Activated CD4-positive, alpha-beta T cell treated with anti-CD3 and anti-CD28 coated beads, Interleukin-2, amount 50 U/mL, for 24 hours (primary cell): ENCODE measurements around the gene JMJD7.

Experiments used
- DNase-seq, 2 donors: peaks; one replicate each; pipeline ENCODE4 v3.0.0-alpha.2; 2020; ENCODE audit warnings: low read depth in 1 of 2, low spot score in 1 of 2

JMJD7 gene

DNA sequence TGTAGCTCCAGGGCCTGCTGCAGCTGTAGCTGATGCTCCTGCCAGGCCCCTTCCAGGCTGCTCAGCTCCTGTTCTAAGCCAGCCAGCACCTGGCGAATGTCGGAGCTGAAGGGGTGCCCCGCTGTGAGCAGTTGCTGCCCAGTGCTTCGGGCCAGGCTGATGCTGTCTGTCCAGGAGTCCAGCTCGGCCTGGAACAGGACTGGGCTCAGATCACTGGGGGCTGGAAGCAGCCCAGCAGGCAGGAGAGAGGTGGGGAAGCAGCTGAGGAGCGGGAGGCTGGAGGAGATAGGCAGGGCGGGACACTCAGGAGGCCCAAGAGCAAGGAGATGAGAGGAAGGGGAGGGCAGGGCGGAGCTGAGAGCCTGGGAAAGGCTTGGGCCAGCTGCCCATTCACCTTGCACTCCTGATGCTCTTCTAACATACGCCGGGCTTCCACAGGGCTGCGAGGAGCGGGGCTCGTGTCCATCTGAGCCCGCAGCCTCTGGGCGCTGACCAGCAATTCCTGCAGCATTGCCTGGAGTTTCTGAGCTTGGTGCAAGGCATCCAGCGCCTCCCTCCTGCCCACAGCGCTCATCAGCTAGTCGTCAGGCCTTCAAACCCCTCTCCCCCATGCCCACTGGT, 34.0 kb downstream of the JMJD7 start:
- no peak for DNase-seq

DNA sequence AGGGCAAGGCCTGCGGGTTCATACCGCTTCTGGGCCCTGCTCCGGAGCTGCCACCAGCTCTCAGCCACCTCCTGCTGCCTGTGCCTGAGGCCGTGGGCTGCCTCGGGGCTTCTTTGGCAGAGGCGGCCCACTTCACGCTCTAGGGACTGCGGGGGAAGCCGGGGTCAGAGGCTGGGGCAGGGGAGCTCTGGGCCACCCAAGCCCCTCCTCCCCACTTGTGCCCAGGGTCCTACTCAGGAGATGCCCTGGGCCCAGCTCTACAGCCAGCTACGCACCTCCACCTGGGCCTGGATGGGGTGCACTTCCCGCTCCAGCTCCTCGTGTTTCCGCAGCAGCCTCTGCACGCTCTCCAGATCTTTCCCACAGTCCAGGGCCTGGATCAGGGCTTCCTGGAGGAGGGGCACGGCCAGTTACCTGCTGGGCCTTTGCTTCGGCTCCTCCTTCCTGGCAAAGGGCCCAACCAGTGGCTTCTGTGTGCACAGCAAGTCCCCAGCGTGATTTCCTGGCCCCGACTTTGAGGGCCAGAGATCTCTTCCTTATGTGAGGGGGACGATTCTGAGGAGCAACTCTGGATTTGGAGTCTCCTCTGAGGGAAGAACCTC, 34.7 kb downstream of the JMJD7 start:
- DNase-seq = no peak

- DNase-seq = no peak
Measured at GRCh38 chr15:41865490-41866055, 37.7 kb downstream of the JMJD7 start.

GRCh38 chr15:41866263-41866703, 38.4 kb downstream of the JMJD7 start:
- no peak for DNase-seq

DNA sequence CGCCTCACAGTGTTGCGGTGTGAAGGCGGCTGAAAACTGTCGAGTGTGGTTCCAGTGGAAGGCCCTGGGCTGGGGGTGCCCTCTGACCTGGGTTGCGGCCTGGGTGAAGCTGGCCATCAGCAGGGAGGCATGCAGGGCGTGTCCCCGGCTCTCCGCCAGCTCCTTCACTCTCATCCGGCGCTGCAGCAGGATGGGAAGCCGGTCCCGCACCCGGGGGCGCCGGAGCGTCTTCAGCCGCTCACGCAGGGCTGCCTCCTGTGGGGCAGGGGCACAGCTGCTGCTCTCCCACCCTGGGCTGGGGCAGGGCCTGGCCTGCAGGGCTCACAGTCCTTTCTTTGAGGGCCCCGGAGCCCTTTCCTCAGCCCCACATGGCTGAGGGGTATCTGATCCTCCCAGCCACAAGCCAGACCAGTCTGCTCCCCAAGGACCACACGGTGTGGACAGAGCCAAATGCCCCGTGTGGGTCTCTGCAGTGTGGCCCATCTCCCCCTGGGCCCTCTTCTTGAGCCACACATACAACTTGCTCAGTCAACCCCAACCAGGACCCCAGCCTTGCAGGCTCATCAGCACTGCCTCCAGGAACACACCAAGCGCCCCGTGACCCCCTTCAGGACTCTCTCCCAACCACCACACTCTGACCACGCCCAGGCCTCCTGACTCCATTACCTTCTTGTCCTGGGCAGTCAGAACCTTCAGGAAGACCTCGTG, 39.1 kb downstream of the JMJD7 start:
- DNase-seq = no peak

- no peak for DNase-seq
Measured at GRCh38 chr15:41868321-41868720, 40.4 kb downstream of the JMJD7 start.

DNA sequence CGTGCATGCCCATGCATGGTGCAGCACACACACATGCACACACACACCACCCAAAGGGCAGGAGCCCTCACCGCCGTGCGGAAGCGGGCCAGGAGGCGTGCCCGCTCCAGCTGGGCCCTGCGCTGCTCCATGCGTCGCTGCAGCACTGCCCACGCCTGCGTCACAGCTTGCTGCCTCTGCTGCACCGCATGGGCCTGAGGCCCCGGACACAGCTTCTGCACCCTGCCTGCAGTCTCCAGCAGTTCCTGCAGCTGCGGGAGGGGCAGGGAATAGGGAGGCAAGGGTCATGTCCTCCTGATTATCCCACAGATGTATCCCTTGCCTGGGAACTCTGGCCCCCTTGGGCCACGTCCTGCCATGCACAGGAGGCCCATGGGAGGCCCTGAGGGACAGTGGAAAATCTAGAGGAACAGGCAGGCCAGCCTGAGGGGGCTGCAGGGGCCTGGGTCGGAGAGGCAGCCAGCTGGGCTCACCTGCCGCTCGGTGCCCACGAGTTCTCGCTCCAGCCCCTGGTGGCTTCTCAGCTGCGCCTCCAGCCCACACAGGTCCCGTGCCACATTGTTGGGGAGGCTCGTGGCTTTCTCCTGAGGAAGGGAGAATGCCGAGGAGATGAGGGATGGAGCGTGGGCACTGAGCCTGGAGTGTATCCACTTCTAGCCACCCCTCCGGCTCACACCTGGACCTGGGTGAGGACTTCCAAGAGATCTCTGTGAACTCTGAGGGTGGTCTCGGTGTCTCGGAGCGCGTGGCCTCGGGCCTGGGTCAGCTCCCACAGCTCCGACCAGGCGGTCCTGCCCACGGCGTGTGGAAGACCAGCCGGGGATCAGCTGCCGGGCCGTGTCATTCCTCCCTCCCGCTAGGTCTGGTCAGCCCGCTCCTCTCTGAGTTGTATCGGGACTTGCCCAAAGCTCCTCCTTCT, 42.1 kb downstream of the JMJD7 start:
- no peak for DNase-seq

DNA sequence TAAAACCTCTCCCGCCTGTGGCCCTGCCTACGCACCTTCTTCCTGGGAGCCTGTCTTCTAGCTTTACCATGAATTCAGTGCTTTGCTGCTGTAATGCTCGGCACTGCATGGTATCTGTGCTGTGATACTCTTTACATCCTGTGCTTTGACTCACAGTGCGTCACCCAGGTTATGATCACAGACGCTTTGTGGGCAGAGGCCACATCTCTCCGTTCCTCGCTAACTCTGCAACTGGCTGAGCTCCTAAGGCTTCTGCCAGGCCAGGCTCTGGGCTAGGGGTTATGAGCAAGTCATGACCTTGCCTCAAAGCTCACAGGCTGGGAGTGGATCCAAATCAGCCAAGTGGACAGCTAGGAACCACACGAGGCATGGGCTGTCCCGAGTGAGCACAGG, 42.8 kb downstream of the JMJD7 start:
- DNase-seq = peak in 1 of 2 donors; percentile 49

GRCh38 chr15:41871175-41871905, 43.4 kb downstream of the JMJD7 start:
- no peak for DNase-seq

GRCh38 chr15:41872166-41872747, 44.4 kb downstream of the JMJD7 start:
- DNase-seq = no peak

- DNase-seq = no peak
Measured at GRCh38 chr15:41873711-41874110, 45.8 kb downstream of the JMJD7 start.

GRCh38 chr15:41874736-41875135, 46.8 kb downstream of the JMJD7 start:
- no peak for DNase-seq

DNA sequence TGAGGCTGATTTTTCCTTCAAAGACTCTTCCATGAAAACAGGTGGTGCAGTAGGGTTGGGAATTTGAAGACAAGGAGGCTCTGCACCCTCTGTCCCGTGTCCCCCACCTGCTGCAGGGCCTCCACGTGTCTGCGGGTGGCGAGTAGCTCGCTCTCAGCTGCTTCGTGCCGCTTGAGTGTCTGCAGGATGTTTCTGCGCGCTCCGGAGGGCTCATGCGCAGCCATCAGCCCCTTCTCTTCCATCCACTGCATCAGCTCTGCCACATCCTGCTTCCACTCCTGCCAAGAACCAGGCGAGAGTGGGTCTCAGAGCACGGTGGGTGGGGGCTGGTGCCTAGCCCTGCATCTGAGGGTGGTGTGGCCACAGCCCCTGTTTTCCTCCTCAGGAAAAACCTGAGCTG, 48.1 kb downstream of the JMJD7 start:
- no peak for DNase-seq

DNA sequence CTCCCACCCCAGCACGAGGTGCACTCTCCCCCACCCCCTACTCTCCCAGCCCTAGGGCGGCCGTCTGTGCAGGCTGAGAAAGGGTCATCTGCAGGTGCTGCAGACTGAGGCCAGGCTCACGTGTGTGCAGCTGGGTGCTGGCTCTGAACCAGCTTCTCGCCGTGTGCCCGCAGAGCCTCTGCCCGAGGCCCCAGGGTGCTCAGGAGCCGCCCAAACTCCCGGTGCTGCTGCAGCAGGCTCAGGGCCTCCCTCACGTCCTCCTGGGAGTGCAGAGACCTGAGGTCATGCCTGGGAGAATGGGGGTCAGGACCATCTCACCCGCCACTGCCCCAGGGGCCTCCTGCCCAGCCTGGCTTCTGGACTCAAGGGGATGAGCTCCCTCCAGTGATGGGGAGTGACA, 48.8 kb downstream of the JMJD7 start:
- no peak for DNase-seq

- no peak for DNase-seq
Measured at GRCh38 chr15:41877631-41878354, 49.9 kb downstream of the JMJD7 start.

- DNase-seq = no peak
Measured at GRCh38 chr15:41878355-41878699, 50.4 kb downstream of the JMJD7 start.

GRCh38 chr15:41879321-41879845, 51.5 kb downstream of the JMJD7 start:
- no peak for DNase-seq

DNA sequence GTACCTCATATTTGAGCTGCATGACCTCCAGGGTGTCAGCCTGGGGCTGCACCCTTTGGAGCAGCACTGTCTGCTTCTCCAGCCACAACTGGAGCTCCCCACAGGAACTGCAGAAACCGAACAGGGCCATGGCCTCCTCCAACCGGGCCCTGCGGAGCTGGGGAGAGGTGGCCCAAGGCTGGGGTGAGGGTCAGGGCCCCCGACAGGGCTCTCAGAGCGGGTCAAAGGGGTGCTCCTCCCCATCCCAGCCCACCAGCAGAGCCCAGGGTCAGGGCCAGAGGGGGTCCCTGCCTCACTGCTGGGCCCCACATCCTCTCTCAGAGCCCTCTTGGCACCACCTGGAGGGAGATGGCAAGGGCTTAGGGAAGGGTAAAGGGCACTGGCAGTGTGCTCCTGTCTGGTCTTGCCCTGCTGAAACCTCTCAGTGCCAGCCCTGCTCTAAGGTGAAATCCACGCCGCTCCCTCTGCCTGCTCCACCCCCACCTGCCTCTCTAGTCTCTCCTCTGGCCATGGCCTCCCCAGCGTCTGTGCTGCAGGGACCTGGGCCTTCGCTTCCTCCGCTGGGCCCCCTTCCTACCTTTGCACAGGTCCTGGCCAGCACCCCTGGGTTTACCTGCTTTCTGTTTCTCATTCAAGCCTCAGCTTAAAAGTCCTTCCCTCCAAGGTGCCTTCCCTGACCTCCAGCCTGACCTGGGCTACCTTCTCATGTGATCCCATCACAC, 52.4 kb downstream of the JMJD7 start:
- no peak for DNase-seq

- no peak for DNase-seq
Measured at GRCh38 chr15:41881086-41881485, 53.2 kb downstream of the JMJD7 start.
